Embryonic facial prominence (tissue), 1 donor: ENCODE data around the gene SLC7A10.

Experiments used
- DNase-seq: peaks from one replicate; pipeline ENCODE4 v3.0.0-alpha.2; 2016; ENCODE audit errors: extremely low spot score

Gene SLC7A10

GRCh38 chr19:33225458-33225926 lies at the start of gene SLC7A10:
Gene SLC7A10 (minus strand): TSS chr19:33225850. CDS start chr19:33225703, 147 bp downstream.
- no peak for DNase-seq

GRCh38 chr19:33274663-33275558 lies 49.3 kb upstream of the SLC7A10 start:
- no peak for DNase-seq

GRCh38 chr19:33273881-33274662 lies 48.4 kb upstream of the SLC7A10 start:
- no peak for DNase-seq

- no peak for DNase-seq
These were observed 47.6 kb upstream of the SLC7A10 start for GRCh38 chr19:33273065-33273736.

GRCh38 chr19:33271246-33272021 lies 45.8 kb upstream of the SLC7A10 start:
- DNase-seq, result no peak

GRCh38 chr19:33270769-33271168 lies 45.1 kb upstream of the SLC7A10 start:
- no peak for DNase-seq

DNA sequence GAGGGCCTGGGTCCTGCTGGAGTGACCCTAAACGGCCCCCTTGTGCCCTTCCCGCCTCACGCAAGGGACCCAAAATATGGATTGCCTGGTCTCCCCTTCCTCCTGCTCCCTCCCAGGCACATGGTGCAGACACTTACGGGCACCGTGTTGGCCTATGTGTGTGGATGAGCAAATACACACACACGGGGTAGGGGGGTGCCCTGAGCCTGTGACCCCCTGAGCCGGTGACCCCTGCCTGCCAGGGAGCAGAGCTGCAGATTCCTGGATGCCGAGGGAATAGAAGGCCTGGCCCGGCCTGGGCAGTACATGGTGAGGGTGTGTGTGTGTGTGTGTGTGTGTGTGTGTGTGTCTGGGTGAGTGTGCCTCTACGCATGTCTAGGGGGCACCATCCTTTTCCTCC lies 43.4 kb upstream of the SLC7A10 start:
- no peak for DNase-seq

GRCh38 chr19:33268162-33268991 lies 42.7 kb upstream of the SLC7A10 start:
- DNase-seq, result no peak

GRCh38 chr19:33267706-33268105 lies 42.1 kb upstream of the SLC7A10 start:
- no peak for DNase-seq

DNA sequence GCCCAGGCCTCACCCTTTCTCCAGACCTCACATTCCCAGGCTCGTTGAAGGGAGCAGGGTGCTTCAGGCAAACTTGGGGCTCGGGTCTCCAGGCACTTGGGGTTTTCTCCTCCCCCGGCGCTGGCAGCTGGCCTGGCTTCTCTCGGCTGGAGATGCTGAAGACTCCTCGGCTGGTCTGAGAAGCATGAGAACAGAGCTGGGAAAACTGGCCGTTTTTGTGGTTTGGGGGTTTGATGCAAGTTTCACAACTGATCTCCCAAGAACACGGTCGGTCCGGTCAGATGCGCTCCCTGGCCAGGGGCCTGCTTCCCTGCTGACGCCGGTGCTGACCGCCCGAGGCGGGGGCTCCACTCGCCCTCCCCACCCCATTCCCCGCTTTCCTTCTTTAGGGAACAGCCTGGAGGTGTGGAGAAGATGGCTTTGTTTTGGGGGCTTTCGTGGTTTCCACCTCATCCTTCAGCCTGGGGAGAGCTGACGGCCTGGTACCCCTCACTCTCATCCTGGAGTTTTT lies 41.4 kb upstream of the SLC7A10 start:
- no peak for DNase-seq

DNA sequence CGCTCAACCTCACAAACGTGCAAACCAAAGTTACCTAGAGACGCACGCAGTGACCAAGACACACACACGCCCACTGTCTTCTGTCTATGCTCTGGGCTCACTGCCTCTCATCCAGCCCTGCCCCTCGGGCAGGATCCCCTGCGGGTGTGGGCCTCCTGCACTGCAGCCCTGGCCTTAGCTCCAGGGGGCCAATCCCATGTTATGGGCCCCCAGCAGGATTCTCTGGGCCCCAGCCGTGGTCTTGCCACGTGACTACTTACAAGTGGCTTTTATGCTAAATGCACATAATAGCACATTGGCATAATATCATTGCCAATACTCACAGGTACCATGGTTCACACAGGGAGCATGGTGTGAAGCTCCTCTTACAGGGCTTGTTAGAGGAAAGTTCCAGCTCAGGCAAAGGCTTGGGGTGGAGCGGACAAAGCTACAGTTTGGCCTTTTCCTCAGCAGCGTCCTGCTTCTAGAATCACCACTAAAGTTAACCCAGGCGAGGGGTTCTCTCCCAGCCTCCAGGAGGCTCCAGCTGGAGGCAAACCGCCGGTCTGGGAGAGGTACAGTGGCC lies 39.3 kb upstream of the SLC7A10 start:
- DNase-seq, result no peak

DNA sequence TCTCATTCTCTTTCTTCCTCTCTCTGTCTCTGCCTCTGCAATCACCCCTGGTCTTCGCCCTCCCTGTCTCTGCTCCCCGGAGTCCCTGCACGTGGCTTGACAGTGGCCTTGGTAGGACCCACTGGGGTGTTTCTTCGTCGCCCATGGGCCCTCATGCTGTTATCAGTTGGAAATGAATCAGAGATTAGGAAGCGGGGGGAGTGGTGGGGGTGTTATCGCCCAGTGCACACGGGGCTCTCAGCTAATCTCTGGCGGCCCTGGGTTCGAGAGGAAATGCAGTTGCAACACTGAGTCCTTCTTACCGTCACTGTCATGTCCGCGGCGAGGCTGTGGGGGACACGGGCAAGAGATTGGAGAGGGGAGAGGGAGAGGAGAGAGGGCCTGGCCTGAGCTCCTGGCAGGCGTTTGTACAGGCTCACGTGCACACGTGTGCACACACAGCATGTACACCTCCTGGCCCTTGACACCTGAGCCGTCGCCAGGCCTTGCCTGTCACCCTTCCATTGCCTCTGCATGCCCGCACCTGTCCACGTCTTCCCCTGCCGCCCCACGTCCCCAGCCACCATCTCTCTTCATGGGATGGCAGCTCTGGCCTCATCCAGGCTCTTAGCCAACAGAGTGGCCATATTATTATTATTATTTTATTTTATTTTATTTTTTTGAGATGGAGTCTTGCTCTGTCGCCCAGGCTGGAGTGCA lies 37.8 kb upstream of the SLC7A10 start:
- DNase-seq, result no peak

DNA sequence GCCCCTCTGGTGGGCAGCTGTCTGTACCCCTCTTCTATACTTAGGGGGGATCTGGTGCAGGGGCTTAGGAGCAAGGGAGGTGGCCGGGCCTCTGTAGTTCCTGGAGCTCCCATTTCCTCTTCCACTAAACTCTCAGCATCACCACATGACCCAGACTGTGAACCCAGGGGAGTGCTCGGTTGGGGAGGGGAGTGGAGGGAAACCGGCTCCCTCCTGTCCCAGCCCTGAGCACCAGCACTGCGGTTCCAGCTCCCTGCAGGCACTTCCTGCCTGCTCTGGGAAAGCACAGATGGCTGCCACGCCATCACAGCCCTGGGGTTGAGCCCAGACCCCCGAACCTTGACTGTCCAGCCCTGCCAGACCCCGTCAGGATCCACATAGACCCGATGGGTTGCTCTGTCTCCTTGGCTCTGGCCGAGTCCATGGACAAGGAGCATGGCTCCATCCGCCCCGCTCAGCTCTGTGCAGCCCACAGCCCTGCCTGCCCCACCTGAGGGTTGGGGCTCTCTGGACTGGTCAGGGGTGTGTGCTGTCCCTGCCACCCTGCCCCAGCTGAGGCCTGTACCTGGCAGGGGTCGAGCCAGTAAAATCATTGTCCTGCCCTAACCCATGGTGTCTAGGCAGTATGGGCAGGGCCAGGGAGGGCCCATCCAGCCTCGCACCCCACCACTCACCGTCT lies 36.0 kb upstream of the SLC7A10 start:
- DNase-seq, result no peak

- DNase-seq, result no peak
These were observed 35.2 kb upstream of the SLC7A10 start for GRCh38 chr19:33260628-33261418.

DNA sequence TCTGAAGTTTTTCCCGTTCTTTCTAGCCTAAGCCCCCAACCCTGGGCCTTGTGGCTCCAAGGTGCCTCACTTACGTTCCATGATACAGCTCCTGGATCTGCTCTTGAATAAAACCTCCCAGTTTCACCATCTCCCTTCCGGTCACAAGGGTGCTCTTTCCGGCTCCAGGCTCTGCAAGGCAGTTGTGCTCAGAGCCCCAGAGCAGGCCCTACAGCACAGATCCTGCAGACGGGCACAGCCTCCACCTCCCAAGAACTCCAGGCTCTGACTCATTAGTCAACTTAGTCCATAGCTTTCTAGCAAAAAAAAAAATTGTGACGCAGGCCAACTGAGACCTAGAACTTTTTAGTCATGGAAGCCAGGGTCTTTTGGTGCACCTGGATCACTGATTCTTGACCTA lies 33.9 kb upstream of the SLC7A10 start:
- no peak for DNase-seq

DNA sequence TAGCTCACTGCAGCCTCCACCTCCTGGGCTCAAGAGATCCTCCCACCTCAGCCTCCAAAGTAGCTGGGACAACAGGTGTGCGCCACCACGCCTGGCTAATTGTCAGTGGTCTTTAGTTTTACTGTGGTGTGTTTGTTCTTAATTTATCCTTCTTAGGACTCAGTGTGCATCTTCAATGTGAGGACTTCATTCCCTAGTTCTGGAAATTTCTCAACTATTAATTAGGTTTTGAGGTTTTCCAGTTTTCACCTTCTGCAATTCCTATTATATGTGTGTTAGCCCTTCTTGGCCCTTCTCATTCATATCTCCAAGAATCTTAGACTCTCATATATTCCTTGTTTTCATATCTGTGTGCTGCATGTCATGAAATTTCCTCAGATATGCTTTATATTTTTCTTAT lies 32.2 kb upstream of the SLC7A10 start:
- DNase-seq, result no peak

DNA sequence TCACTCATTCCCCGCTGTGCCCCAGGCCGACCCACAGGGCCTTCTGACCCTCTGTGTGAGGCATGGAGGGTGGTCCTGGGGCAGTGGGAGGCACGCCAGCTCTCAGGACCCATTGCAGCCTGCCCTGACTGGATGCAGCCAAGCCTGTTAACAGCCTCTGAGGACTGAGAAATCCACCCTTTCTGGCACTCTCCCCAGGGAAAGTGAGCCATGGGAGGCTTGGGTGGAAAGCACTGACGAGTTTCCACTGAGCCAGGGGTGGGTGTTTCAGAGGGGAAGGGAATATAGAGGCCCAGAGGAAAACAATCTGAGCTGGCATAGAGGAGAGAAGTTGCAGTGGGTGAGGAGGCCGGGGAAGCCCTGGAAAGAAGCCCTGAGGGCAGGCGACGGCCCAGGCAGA lies 30.6 kb upstream of the SLC7A10 start:
- no peak for DNase-seq

GRCh38 chr19:33255781-33256180 lies 30.1 kb upstream of the SLC7A10 start:
- no peak for DNase-seq
